GM18873 (cell line): ENCODE results near the gene CD38.
A peak's percentile ranks its signal among the peaks of the same experiment; 100 is the strongest.
"Not testable (repeated sequence)": the region's sequence is repeated elsewhere in the genome, so short reads cannot be mapped to it uniquely, and the experiment has no call there.

Source experiments
- ATAC-seq: cut with Tn5 transposase; IDR thresholded peaks from one replicate; pipeline ENCODE4 v1.9.1; 2021; ENCODE audit warnings: mild to moderate bottlenecking, moderate library complexity, moderate number of reproducible peaks; ENCODE audit not compliant: unreplicated experiment, low FRiP score

The CD38 gene

GRCh38 chr4:15861198-15861597 lies 83.1 kb downstream of the CD38 start:
- ATAC-seq = not testable (repeated sequence)

GRCh38 chr4:15864651-15865566 lies 86.8 kb downstream of the CD38 start:
- ATAC-seq = no peak

GRCh38 chr4:15868111-15868510 lies 90.0 kb downstream of the CD38 start:
- ATAC-seq = no peak

- no peak for ATAC-seq
These were observed 90.8 kb downstream of the CD38 start for GRCh38 chr4:15868826-15869413.

GRCh38 chr4:15870079-15870478 lies 92.0 kb downstream of the CD38 start:
- no peak for ATAC-seq

- ATAC-seq = no peak
These were observed 93.0 kb downstream of the CD38 start for GRCh38 chr4:15870921-15871664.

GRCh38 chr4:15873117-15873516 lies 95.0 kb downstream of the CD38 start:
- ATAC-seq = no peak

- ATAC-seq = no peak
These were observed 96.5 kb downstream of the CD38 start for GRCh38 chr4:15874671-15875070.

- ATAC-seq = no peak
These were observed 97.7 kb downstream of the CD38 start for GRCh38 chr4:15875663-15876460.

GRCh38 chr4:15878011-15878410 lies 99.9 kb downstream of the CD38 start:
- ATAC-seq = no peak

GRCh38 chr4:15881820-15882219 lies 103.7 kb downstream of the CD38 start:
- no peak for ATAC-seq

- peak; percentile 91 for ATAC-seq
These were observed 104.6 kb downstream of the CD38 start for GRCh38 chr4:15882675-15883086.

GRCh38 chr4:15883610-15884243 lies 105.6 kb downstream of the CD38 start:
- no peak for ATAC-seq

- ATAC-seq = no peak
These were observed 106.5 kb downstream of the CD38 start for GRCh38 chr4:15884666-15885065.

- ATAC-seq = no peak
These were observed 107.3 kb downstream of the CD38 start for GRCh38 chr4:15885422-15885821.

- ATAC-seq = no peak
These were observed 110.4 kb downstream of the CD38 start for GRCh38 chr4:15888515-15888914.

GRCh38 chr4:15890246-15890829 lies 112.2 kb downstream of the CD38 start:
- ATAC-seq = no peak

GRCh38 chr4:15891312-15891711 lies 113.2 kb downstream of the CD38 start:
- ATAC-seq = peak; percentile 86

- no peak for ATAC-seq
These were observed 115.8 kb downstream of the CD38 start for GRCh38 chr4:15893962-15894361.

GRCh38 chr4:15894393-15894792 lies 116.3 kb downstream of the CD38 start:
- no peak for ATAC-seq
